ENCODE results near the gene CSTF3.
"Not testable (repeated sequence)": the region's sequence is repeated elsewhere in the genome, so short reads cannot be mapped to it uniquely, and the experiment has no call there.

The CSTF3 gene

GRCh38 chr11:33176760-33177159 is 15.5 kb upstream of the CSTF3 start:
- peaks cover 12% of the 10 kb centered on the region for H3K4me1 Mint-ChIP-seq (ENCODE audit: low read depth)
- not testable (repeated sequence) for H3K27ac Mint-ChIP-seq; H3K9me3 Mint-ChIP-seq (ENCODE audit: low read depth); H3K36me3 Mint-ChIP-seq; H3K27me3 Mint-ChIP-seq; H3K4me3 Mint-ChIP-seq

- Mint-ChIP-seq H3K27me3 (no peaks in the 10 kb centered on the region), H3K36me3 (no peaks in the 10 kb centered on the region), H3K4me3 (no peak overlapping the region), H3K9me3 (ENCODE audit: low read depth) (no peaks in the 10 kb centered on the region), H3K27ac (no peak overlapping the region), H3K4me1 (ENCODE audit: low read depth) (no peaks in the 10 kb centered on the region)
These were observed 11.7 kb upstream of the CSTF3 start for GRCh38 chr11:33172996-33173395.

GRCh38 chr11:33172345-33172744 is 11.1 kb upstream of the CSTF3 start:
- Mint-ChIP-seq H3K4me1 (ENCODE audit: low read depth) (no peaks in the 10 kb centered on the region), H3K27ac (no peak overlapping the region), H3K4me3 (no peak overlapping the region), H3K27me3 (no peaks in the 10 kb centered on the region), H3K36me3 (no peaks in the 10 kb centered on the region), H3K9me3 (ENCODE audit: low read depth) (no peaks in the 10 kb centered on the region)

GRCh38 chr11:33171251-33171650 is 10.0 kb upstream of the CSTF3 start:
- H3K36me3 Mint-ChIP-seq, result no peaks in the 10 kb centered on the region
- no peaks in the 10 kb centered on the region for H3K27me3 Mint-ChIP-seq

GRCh38 chr11:33168709-33169200 is 7.5 kb upstream of the CSTF3 start:
- H3K9me3 Mint-ChIP-seq (ENCODE audit: low read depth), result no peaks in the 10 kb centered on the region
- no peak overlapping the region for H3K27ac Mint-ChIP-seq
- no peak overlapping the region for H3K4me3 Mint-ChIP-seq
- H3K36me3 Mint-ChIP-seq, result no peaks in the 10 kb centered on the region
- no peaks in the 10 kb centered on the region for H3K27me3 Mint-ChIP-seq
- no peaks in the 10 kb centered on the region for H3K4me1 Mint-ChIP-seq (ENCODE audit: low read depth)

More at GRCh38 chr11:33171251-33171650, 10.0 kb upstream of the CSTF3 start:
- H3K4me3 Mint-ChIP-seq, result no peak overlapping the region
- H3K9me3 Mint-ChIP-seq (ENCODE audit: low read depth), result no peaks in the 10 kb centered on the region
- no peak overlapping the region for H3K27ac Mint-ChIP-seq
- no peaks in the 10 kb centered on the region for H3K4me1 Mint-ChIP-seq (ENCODE audit: low read depth)

GRCh38 chr11:33162831-33163230 is 1.6 kb upstream of the CSTF3 start:
- H3K27me3 Mint-ChIP-seq, result no peaks in the 10 kb centered on the region
- peak overlapping the region; percentile 72 for H3K4me3 Mint-ChIP-seq
- peaks cover 5% of the 10 kb centered on the region for H3K36me3 Mint-ChIP-seq
- H3K4me1 Mint-ChIP-seq (ENCODE audit: low read depth), result peaks cover 32% of the 10 kb centered on the region
- H3K9me3 Mint-ChIP-seq (ENCODE audit: low read depth), result no peaks in the 10 kb centered on the region
- H3K27ac Mint-ChIP-seq, result peak overlapping the region; percentile 67

- Mint-ChIP-seq H3K4me3 (peak overlapping the region; percentile 100), H3K4me1 (ENCODE audit: low read depth) (peaks cover 52% of the 10 kb centered on the region), H3K27me3 (no peaks in the 10 kb centered on the region), H3K9me3 (ENCODE audit: low read depth) (no peaks in the 10 kb centered on the region), H3K36me3 (peaks cover 6% of the 10 kb centered on the region), H3K27ac (peak overlapping the region; percentile 100)
These were observed 693 bp downstream of the CSTF3 start for GRCh38 chr11:33160587-33160986.

GRCh38 chr11:33160136-33160535 is 1.1 kb downstream of the CSTF3 start:
- Mint-ChIP-seq H3K36me3 (peaks cover 6% of the 10 kb centered on the region), H3K27ac (peak overlapping the region; percentile 100), H3K4me3 (peak overlapping the region; percentile 100)

GRCh38 chr11:33159378-33159867 is 1.9 kb downstream of the CSTF3 start:
- not testable (repeated sequence) for H3K27ac Mint-ChIP-seq; H3K27me3 Mint-ChIP-seq; H3K9me3 Mint-ChIP-seq (ENCODE audit: low read depth); H3K36me3 Mint-ChIP-seq
- H3K4me1 Mint-ChIP-seq (ENCODE audit: low read depth), result peaks cover 58% of the 10 kb centered on the region
- H3K4me3 Mint-ChIP-seq, result peak overlapping the region; percentile 100

More at GRCh38 chr11:33160136-33160535, 1.1 kb downstream of the CSTF3 start:
- no peaks in the 10 kb centered on the region for H3K9me3 Mint-ChIP-seq (ENCODE audit: low read depth)
- no peaks in the 10 kb centered on the region for H3K27me3 Mint-ChIP-seq
- H3K4me1 Mint-ChIP-seq (ENCODE audit: low read depth), result peaks cover 53% of the 10 kb centered on the region

GRCh38 chr11:33158596-33159275 is 2.5 kb downstream of the CSTF3 start:
- no peaks in the 10 kb centered on the region for H3K27me3 Mint-ChIP-seq
- H3K27ac Mint-ChIP-seq, result no peak overlapping the region
- H3K4me3 Mint-ChIP-seq, result peak overlapping the region; percentile 76
- no peaks in the 10 kb centered on the region for H3K9me3 Mint-ChIP-seq (ENCODE audit: low read depth)
- H3K36me3 Mint-ChIP-seq, result peaks cover 6% of the 10 kb centered on the region
- H3K4me1 Mint-ChIP-seq (ENCODE audit: low read depth), result peaks cover 59% of the 10 kb centered on the region

GRCh38 chr11:33157103-33158027 is 3.9 kb downstream of the CSTF3 start:
- H3K27me3 Mint-ChIP-seq, result no peaks in the 10 kb centered on the region
- H3K4me1 Mint-ChIP-seq (ENCODE audit: low read depth), result peaks cover 61% of the 10 kb centered on the region
- H3K4me3 Mint-ChIP-seq, result peak overlapping the region; percentile 76
- H3K36me3 Mint-ChIP-seq, result peaks cover 6% of the 10 kb centered on the region
- peak overlapping the region; percentile 66 for H3K27ac Mint-ChIP-seq
- no peaks in the 10 kb centered on the region for H3K9me3 Mint-ChIP-seq (ENCODE audit: low read depth)

GRCh38 chr11:33151399-33151798 is 9.9 kb downstream of the CSTF3 start:
- Mint-ChIP-seq H3K4me1 (ENCODE audit: low read depth) (peaks cover 45% of the 10 kb centered on the region), H3K9me3 (ENCODE audit: low read depth) (no peaks in the 10 kb centered on the region), H3K27ac (no peak overlapping the region), H3K27me3 (no peaks in the 10 kb centered on the region), H3K4me3 (no peak overlapping the region), H3K36me3 (peaks cover 6% of the 10 kb centered on the region)

GRCh38 chr11:33147559-33147958 is 13.7 kb downstream of the CSTF3 start:
- H3K27me3 Mint-ChIP-seq, result no peaks in the 10 kb centered on the region
- peaks cover 36% of the 10 kb centered on the region for H3K4me1 Mint-ChIP-seq (ENCODE audit: low read depth)
- H3K9me3 Mint-ChIP-seq (ENCODE audit: low read depth), result no peaks in the 10 kb centered on the region
- no peak overlapping the region for H3K4me3 Mint-ChIP-seq
- H3K36me3 Mint-ChIP-seq, result peaks cover 6% of the 10 kb centered on the region
- no peak overlapping the region for H3K27ac Mint-ChIP-seq

GRCh38 chr11:33135768-33136443 is 25.4 kb downstream of the CSTF3 start:
- Mint-ChIP-seq H3K9me3 (ENCODE audit: low read depth) (no peaks in the 10 kb centered on the region), H3K36me3 (peaks cover 2% of the 10 kb centered on the region), H3K27me3 (no peaks in the 10 kb centered on the region), H3K27ac (no peak overlapping the region), H3K4me1 (ENCODE audit: low read depth) (peaks cover 13% of the 10 kb centered on the region), H3K4me3 (no peak overlapping the region)

- Mint-ChIP-seq H3K27ac (peak overlapping the region; percentile 11), H3K9me3 (ENCODE audit: low read depth) (no peaks in the 10 kb centered on the region), H3K36me3 (peaks cover 2% of the 10 kb centered on the region), H3K4me1 (ENCODE audit: low read depth) (peaks cover 13% of the 10 kb centered on the region), H3K4me3 (no peak overlapping the region), H3K27me3 (no peaks in the 10 kb centered on the region)
These were observed 26.1 kb downstream of the CSTF3 start for GRCh38 chr11:33135216-33135615.
